DMS53 (cell line): ENCODE data around the gene AMBRA1.
A peak's percentile ranks its signal among the peaks of the same experiment; 100 is the strongest.
"Not testable (repeated sequence)": the region's sequence is repeated elsewhere in the genome, so short reads cannot be mapped to it uniquely, and the experiment has no call there.

ENCODE experiments used
- DNase-seq: peaks from one replicate; lab custom pipeline; 2025; lab: John Stamatoyannopoulos, UW

Gene AMBRA1

DNA sequence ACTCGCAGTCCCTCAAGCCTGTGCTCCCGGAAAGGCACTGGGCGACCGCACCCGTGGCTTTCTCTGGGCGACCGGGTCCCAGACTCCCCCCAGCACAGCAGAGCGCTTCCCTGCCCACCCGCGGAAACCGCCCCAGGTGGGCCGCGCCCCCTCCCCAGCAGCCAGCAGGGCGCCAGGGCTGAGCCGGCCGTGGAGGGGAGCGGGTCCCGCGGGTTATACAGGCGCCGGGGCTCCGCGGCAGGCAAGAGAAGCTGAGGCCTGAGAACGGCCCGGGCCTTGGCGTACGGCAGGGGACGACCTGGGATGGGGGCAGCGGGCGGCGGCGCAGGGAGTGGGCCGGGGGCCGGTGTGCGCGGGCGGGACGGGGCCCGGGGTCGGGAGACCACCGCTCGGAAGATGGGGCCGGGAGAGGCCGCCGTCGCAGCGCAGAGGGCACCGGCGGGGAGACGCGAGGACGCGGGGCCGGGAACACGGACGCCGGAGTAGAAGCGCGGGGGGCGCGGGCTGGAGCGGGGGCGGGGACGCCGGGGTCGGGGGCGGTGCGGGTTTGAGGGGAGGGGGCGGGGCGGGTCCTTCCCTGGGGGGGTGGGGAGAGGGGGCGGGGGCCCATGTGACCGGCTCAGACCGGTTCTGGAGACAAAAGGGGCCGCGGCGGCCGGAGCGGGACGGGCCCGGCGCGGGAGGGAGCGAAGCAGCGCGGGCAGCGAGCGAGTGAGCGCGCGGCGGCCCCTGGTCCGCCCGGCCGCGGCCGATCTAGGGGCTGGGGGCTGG lies 212.6 kb downstream of the AMBRA1 start, which contains the start of gene MDK:
MDK (plus strand) TSS at position 622 of the 771 bp plus-strand sequence. CDS start 389 bp downstream, outside the sequence.
- peak; percentile 70 for DNase-seq

DNA sequence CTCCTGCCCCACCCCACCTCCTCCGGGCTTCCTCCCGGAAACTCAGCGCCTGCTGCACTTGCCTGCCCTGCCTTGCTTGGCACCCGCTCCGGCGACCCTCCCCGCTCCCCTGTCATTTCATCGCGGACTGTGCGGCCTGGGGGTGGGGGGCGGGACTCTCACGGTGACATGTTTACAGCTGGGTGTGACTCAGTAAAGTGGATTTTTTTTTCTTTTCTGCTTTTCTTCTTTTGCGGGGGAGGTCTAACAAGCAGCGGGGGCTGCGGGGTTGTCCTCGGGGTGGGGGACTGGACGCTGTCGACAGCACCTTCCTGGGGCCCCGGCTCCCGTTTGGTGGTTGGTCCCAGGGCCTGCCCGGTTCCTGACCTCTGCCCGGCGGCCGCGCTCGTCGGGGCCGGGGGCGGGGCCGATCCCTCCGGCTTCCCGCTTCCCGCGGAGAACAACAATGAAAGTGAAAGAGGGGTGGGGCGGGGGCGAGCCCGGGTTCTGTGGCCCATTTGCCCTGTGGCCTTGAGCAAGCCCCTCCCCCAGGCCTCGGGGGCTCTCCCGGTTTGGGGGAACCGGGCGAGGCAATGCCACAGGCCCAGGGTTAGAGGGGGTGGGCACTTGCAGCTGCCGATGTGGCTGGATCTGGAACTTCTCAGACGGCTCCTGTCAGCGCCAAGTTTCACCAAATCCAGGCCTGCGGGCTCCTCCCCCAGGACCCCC lies 213.3 kb downstream of the AMBRA1 start:
- peak; percentile 80 for DNase-seq

- peak; percentile 86 for DNase-seq
These were observed 214.1 kb downstream of the AMBRA1 start for GRCh38 chr11:46379482-46380293.

- DNase-seq: peak; percentile 43
These were observed 214.9 kb downstream of the AMBRA1 start for GRCh38 chr11:46378811-46379481.

- no peak for DNase-seq
These were observed 215.5 kb downstream of the AMBRA1 start for GRCh38 chr11:46378296-46378695.

DNA sequence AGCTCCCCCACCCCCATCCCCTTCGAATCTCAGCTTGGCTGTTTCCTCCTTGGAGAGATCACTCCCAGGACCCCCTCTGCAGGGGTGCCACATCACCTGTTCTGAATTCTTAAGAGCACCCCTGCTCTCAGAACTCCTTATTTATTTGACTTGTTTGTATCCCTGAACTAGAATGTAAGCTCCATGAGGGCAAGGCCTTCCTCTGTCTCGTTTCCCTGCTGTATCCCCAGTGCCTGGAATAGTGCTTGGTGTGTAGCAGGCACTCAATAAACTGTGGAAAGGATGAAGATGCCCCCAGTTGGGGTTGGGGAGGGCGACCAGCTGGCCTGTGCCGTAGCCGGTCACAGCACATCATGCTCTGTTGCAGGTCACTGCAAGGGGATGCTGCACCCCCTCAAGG lies 216.0 kb downstream of the AMBRA1 start:
- no peak for DNase-seq

DNA sequence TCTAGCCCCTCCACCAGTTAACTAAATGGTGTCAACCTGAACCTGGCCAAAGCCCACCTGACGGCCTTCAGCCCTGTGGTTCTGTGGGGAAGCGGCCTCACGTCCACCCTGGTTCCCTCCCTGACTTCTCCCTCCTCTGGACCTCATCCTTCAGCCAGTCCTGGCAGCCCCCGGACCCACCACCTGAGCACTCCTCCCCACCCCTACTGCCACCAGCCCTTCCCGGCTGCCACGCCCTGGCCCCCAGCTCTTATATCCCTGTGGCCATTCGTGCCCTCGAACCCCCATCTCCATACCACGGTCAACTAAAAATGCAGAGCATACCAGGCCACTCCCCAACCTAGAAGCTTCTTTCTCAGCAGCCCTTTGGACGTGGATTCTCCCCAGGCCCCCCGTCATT lies 216.5 kb downstream of the AMBRA1 start:
- no peak for DNase-seq

DNA sequence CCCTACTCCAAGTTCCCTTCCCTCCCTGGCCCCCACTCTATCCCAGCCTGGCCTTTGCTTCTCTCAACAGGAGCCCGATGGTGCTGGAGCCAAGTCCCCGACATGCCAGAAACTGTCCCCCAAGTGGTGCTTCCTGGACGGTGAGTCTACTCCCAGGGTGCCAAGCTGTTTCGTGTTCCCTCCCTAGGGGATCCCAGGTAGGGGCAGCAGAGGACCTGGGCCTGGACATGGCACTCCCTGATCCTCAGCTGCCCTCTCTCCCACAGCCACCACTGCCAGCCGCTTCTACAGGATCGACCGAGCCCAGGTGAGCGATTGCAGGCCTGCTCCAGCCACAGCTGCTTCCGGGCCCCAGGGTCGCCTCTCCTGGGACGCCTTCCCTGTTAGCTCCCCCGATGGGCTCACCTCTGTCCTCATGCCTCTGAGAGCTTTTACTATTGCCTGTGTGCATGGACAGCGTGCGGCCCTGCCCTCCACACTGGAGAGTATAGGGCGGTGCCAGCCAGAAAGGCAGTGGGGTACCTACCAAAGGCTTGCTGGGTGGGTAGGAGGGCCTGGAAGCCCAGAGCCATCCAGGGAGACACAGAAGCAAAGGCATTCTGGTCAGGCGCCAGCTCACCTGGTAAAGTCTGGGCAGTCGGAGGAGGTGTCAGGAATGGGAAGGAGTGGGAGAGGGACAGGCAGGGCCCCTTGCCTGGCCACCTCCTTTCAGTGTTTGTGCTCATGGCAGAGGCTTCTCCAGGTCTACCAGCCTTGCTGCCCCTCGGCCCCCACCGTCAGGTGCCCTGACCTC lies 217.4 kb downstream of the AMBRA1 start:
- no peak for DNase-seq

- DNase-seq: no peak
These were observed 218.3 kb downstream of the AMBRA1 start for GRCh38 chr11:46375392-46376101.

GRCh38 chr11:46374815-46375214 lies 219.0 kb downstream of the AMBRA1 start:
- DNase-seq: no peak

- DNase-seq: no peak
These were observed 219.8 kb downstream of the AMBRA1 start for GRCh38 chr11:46373787-46374740.

- not testable (repeated sequence) for DNase-seq
These were observed 221.3 kb downstream of the AMBRA1 start for GRCh38 chr11:46372501-46372900.

GRCh38 chr11:46372086-46372485 lies 221.7 kb downstream of the AMBRA1 start:
- no peak for DNase-seq

GRCh38 chr11:46371262-46371661 lies 222.6 kb downstream of the AMBRA1 start:
- not testable (repeated sequence) for DNase-seq

GRCh38 chr11:46370253-46370652 lies 223.6 kb downstream of the AMBRA1 start:
- DNase-seq: no peak

GRCh38 chr11:46369458-46370152 lies 224.2 kb downstream of the AMBRA1 start:
- peak; percentile 70 for DNase-seq

GRCh38 chr11:46367916-46368267 lies 225.9 kb downstream of the AMBRA1 start:
- DNase-seq: no peak

DNA sequence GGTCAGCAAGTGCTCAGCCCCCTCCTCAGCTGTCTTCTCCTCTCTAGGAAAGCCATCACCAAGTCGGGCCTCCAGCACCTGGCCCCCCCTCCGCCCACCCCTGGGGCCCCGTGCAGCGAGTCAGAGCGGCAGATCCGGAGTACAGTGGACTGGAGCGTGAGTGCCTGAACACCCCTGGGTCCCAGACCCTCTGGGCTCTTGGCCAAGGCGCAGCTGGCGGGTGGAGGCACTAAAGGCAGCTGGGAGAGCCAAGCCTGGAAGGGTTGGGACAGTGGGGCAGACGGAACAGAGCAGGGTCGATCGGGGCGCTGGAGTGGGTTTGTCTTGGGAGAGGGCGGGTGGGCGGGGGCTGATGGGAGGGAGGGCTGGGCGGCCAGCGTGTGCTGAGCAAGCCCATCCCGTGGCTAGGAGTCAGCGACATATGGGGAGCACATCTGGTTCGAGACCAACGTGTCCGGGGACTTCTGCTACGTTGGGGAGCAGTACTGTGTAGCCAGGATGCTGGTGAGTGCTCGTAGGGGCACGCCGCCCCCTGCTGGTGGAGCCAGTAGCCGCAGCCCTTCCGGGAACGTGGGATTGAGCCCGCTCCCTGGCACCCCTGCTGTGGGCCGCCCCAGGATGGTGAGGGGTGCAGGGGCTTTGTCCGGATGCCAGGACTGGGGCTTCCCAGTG lies 226.4 kb downstream of the AMBRA1 start:
- DNase-seq: peak; percentile 48
